Suprapubic skin (tissue), 4 donors: ENCODE data around the gene GALNT7.

Source experiments
- EP300 ChIP-seq: sonication (generic); formaldehyde crosslinking; IDR thresholded peaks from one replicate; pipeline ENCODE4 v1.6.1; 2017; ENCODE audit warnings: antibody characterized with exemption
- POLR2A ChIP-seq, 2 donors: fragments of 450-650 bp; IDR thresholded peaks; one replicate each; pipeline ENCODE4 v1.6.1; 2017; ENCODE audit warnings: antibody characterized with exemption in 2 of 2, mild to moderate bottlenecking in 2 of 2, moderate library complexity in 2 of 2
- POLR2AphosphoS5 ChIP-seq, 3 donors: sonication (generic); formaldehyde crosslinking; IDR thresholded peaks; one replicate each; pipeline ENCODE4 v1.6.1; 2017; ENCODE audit warnings: antibody characterized with exemption in 3 of 3
- TF ChIP-seq, protein P1 (sequence below), 2 donors: fragments of 200-600 bp in 1 of 2; fragments of 450-650 bp in 1 of 2; sonication (generic) in 1 of 2; IDR thresholded peaks; one replicate each; pipeline ENCODE4 v1.5.1; 2016 to 2019; ENCODE audit warnings: antibody characterized with exemption in 2 of 2, mild to moderate bottlenecking in 1 of 2, moderate library complexity in 1 of 2

GRCh38 chr4:173367285-173367684, 198.7 kb downstream of the GALNT7 start:
- TF ChIP-seq, protein P1, sequence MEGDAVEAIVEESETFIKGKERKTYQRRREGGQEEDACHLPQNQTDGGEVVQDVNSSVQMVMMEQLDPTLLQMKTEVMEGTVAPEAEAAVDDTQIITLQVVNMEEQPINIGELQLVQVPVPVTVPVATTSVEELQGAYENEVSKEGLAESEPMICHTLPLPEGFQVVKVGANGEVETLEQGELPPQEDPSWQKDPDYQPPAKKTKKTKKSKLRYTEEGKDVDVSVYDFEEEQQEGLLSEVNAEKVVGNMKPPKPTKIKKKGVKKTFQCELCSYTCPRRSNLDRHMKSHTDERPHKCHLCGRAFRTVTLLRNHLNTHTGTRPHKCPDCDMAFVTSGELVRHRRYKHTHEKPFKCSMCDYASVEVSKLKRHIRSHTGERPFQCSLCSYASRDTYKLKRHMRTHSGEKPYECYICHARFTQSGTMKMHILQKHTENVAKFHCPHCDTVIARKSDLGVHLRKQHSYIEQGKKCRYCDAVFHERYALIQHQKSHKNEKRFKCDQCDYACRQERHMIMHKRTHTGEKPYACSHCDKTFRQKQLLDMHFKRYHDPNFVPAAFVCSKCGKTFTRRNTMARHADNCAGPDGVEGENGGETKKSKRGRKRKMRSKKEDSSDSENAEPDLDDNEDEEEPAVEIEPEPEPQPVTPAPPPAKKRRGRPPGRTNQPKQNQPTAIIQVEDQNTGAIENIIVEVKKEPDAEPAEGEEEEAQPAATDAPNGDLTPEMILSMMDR (IDR thresholded peaks at IDR 0.05): no peak
- TF ChIP-seq POLR2AphosphoS5 (IDR thresholded peaks at IDR 0.05) (no peak), POLR2A (IDR thresholded peaks at IDR 0.05) (no peak), EP300 (no peak)
